K562 (cell line): ENCODE results near the gene HTR6. TPM values are rescaled to one million over a fixed set of nuclear protein-coding genes. Genes with fewer than 3 reads are reported as not detected.

Experiments
- ATAC-seq: fragments of 200-7000 bp; cut with Tn5 transposase; 3 replicates; pipeline ENCODE4 v1.9.1; 2020; ENCODE audit warnings: moderate library complexity
- BruUV-seq: library from RNA; stranded (reverse); fragments of 400-500 nt; replicated peaks from 2 replicates; lab custom pipeline; 2021; lab: Mats Ljungman, UMichigan
- CTCF ChIA-PET: fragments of 300-600 bp; formaldehyde crosslinking; extraction: SDS; loops from one replicate; lab custom pipeline; 2021; ENCODE audit warnings: low intra/inter-chr PET ratio; lab: Yijun Ruan, JAX
- POLR2A ChIA-PET: fragments of 300-600, 350-650 bp; sonication (Branson Sonifier 250); formaldehyde crosslinking; extraction: SDS; loops from one replicate; lab custom pipeline; 2021; ENCODE audit warnings: antibody characterized with exemption, inconsistent platforms; lab: Yijun Ruan, JAX
- DNase-seq, 4 experiments: peaks; one replicate each; pipeline versions ENCODE4 v3.0.0 to v3.0.0-alpha.2; 2011 to 2018; ENCODE audit warnings: low spot score in 3 of 4, mixed read lengths in 3 of 4; ENCODE audit errors: extremely low read depth in 1 of 4
- FAIRE-seq: peaks from 2 replicates; lab custom pipeline; 2011; peaks lifted over from hg19 to GRCh38; lab: Jason Lieb, UNC
- H2AFZ ChIP-seq: 2 replicates; pipeline ENCODE4 v1.6.0; 2011; ENCODE audit warnings: low read depth, low read length, control low read depth, inconsistent platforms
- H3K27ac ChIP-seq: fragments of 200-600 bp; 3 replicates; pipeline ENCODE4 v1.8.0; 2011; ENCODE audit warnings: low read depth, mild to moderate bottlenecking, control low read depth, inconsistent platforms, low read length, moderate library complexity, mixed read lengths; ENCODE audit errors: extremely low read depth
- H3K27me3 ChIP-seq, 2 experiments: fragments of 300-600 bp in 1 of 2; 2 replicates in 1 of 2; 3 replicates in 1 of 2; pipeline versions ENCODE4 v1.6.0 to v1.8.0; 2011; ENCODE audit warnings: inconsistent platforms in 2 of 2, low read length in 2 of 2, mild to moderate bottlenecking in 1 of 2, mixed read lengths in 1 of 2, moderate library complexity in 1 of 2; ENCODE audit not compliant: control insufficient read depth in 2 of 2, insufficient read depth in 2 of 2
- H3K36me3 ChIP-seq: fragments of 300-600 bp; 3 replicates; pipeline ENCODE4 v1.8.0; 2011; ENCODE audit warnings: mild to moderate bottlenecking, low read length, inconsistent platforms; ENCODE audit not compliant: control insufficient read depth, insufficient read depth
- H3K4me1 ChIP-seq, 2 experiments: fragments of 200-600 bp in 1 of 2; replicated peaks in 1 of 2; 2 replicates in 1 of 2; 3 replicates in 1 of 2; pipeline versions ENCODE4 v1.5.1 to v1.8.0; 2011; ENCODE audit warnings: inconsistent platforms in 2 of 2, low read length in 2 of 2, mild to moderate bottlenecking in 1 of 2, mixed read lengths in 1 of 2, moderate library complexity in 1 of 2; ENCODE audit not compliant: control insufficient read depth in 2 of 2, insufficient read depth in 2 of 2
- H3K4me2 ChIP-seq: 2 replicates; pipeline ENCODE4 v1.6.1; 2011; ENCODE audit warnings: low read length, control low read depth, inconsistent platforms, mixed read lengths; ENCODE audit not compliant: insufficient read depth
- H3K4me3 ChIP-seq: fragments of 200-600 bp; sonication (generic), shearing (Covaris generic); 2 replicates; pipeline ENCODE4 v1.5.1; 2016; ENCODE audit warnings: control low read depth, inconsistent platforms
- H3K79me2 ChIP-seq: fragments of 200-600 bp; 3 replicates; pipeline ENCODE4 v1.8.0; 2011; ENCODE audit warnings: low read length, inconsistent platforms; ENCODE audit not compliant: control insufficient read depth, insufficient read depth
- H3K9ac ChIP-seq, 2 experiments: 2 replicates each; pipeline versions ENCODE4 v1.6.0 to v1.6.1; 2011; ENCODE audit warnings: low read depth in 2 of 2, low read length in 2 of 2, control low read depth in 1 of 2, inconsistent platforms in 1 of 2, mild to moderate bottlenecking in 1 of 2, mixed read lengths in 1 of 2; ENCODE audit not compliant: insufficient read depth in 1 of 2
- H3K9me1 ChIP-seq: one replicate; pipeline ENCODE4 v1.6.0; 2011; ENCODE audit warnings: inconsistent platforms, mild to moderate bottlenecking, low read length, moderate library complexity; ENCODE audit not compliant: control insufficient read depth, insufficient read depth
- H3K9me3 ChIP-seq: replicated peaks from 2 replicates; pipeline ENCODE4 v1.5.1; 2011; ENCODE audit warnings: low read depth, low read length, inconsistent platforms; ENCODE audit not compliant: control insufficient read depth, insufficient read depth
- H4K20me1 ChIP-seq: replicated peaks from 2 replicates; pipeline ENCODE4 v1.6.1; 2011; ENCODE audit warnings: low read length, inconsistent platforms, mixed read lengths; ENCODE audit not compliant: control insufficient read depth, insufficient read depth
- HNRNPLL ChIP-seq: fragments of 200-400 bp; formaldehyde crosslinking; IDR thresholded peaks from 2 replicates; pipeline ENCODE4 v1.6.1; 2017; ENCODE audit warnings: low read length, low read depth, mild to moderate bottlenecking; ENCODE audit not compliant: poor library complexity, severe bottlenecking
- MCM3 ChIP-seq: fragments of 450-650 bp; IDR thresholded peaks from 2 replicates; pipeline ENCODE4 v1.6.1; 2016
- NBN ChIP-seq: fragments of 450-650 bp; IDR thresholded peaks from 2 replicates; pipeline ENCODE4 v1.6.1; 2016; ENCODE audit warnings: low read depth, mild to moderate bottlenecking
- ZNF717 ChIP-seq: fragments of 250-450 bp; sonication (Bioruptor Pico); IDR thresholded peaks from 2 replicates; pipeline ENCODE4 v1.5.0; 2021
- WGBS: fragments of 100-300 bp; shearing (Covaris generic); methylation state at CpG from one replicate; pipeline ENCODE4 v1.1.6; 2016; ENCODE audit warnings: low coverage, mixed read lengths; ENCODE audit not compliant: insufficient coverage; ENCODE audit errors: missing lambda C conversion rate; 5-methylcytosine and 5-hydroxymethylcytosine counted together
- in situ Hi-C: fragments of 300-500 bp; cut with MboI; formaldehyde crosslinking; loops from 4 replicates; pipeline ENCODE4 v1.15.0; 2018; ENCODE audit warnings: inconsistent platforms, mixed read lengths
- intact Hi-C: fragments of 100-400 bp; cut with micrococcal nuclease; formaldehyde crosslinking; loops from 2 replicates; pipeline ENCODE4 v1.14.2; 2022
- polyA plus RNA-seq, 8 experiments: library from polyadenylated mRNA; depleted of rRNA in 4 of 8; stranded (reverse) in 5 of 8; unstranded in 3 of 8; fragments of >200 nt; fragmentation: Nextera tagmentation in 2 of 8; fragmentation: Illumina TruSeq in 1 of 8; extraction: Ambion mirVana in 2 of 8; extraction: Trizol in 1 of 8; gene quantifications; 2 replicates each; pipeline versions ENCODE4 v1.2.1 to v1.2.3, GENCODE V29; 2011 to 2014; ENCODE audit warnings: inconsistent platforms in 1 of 8, missing spikeins in 1 of 8
- total RNA-seq, 7 experiments: library from RNA; depleted of rRNA in 6 of 7; stranded (reverse); fragments of >200 nt in 6 of 7; fragmentation: Illumina TruSeq in 2 of 7; extraction: Trizol in 2 of 7; gene quantifications; 2 replicates each; pipeline versions ENCODE4 v1.2.1 to v1.2.3, GENCODE V29; 2011 to 2021; ENCODE audit warnings: low replicate concordance in 1 of 7
- TF ChIP-seq, protein P1 (sequence below), 3 experiments: IDR thresholded peaks in 2 of 3; conservative IDR thresholded peaks in 1 of 3; 2 replicates each; pipeline ENCODE4 v1.5.1; 2011 to 2012; ENCODE audit warnings: low read length in 3 of 3, mild to moderate bottlenecking in 3 of 3, control low read depth in 2 of 3, improper control_type of control experiment in 1 of 3, inconsistent platforms in 1 of 3, low read depth in 1 of 3, mixed read lengths in 1 of 3, moderate library complexity in 1 of 3; ENCODE audit not compliant: insufficient read depth in 2 of 3

HTR6 gene
- total and polyA plus RNA-seq, 9 of the 15 experiments (the other 6 are each of a cell fraction or from before 2014, with no cell fraction given) = not detected

DNA sequence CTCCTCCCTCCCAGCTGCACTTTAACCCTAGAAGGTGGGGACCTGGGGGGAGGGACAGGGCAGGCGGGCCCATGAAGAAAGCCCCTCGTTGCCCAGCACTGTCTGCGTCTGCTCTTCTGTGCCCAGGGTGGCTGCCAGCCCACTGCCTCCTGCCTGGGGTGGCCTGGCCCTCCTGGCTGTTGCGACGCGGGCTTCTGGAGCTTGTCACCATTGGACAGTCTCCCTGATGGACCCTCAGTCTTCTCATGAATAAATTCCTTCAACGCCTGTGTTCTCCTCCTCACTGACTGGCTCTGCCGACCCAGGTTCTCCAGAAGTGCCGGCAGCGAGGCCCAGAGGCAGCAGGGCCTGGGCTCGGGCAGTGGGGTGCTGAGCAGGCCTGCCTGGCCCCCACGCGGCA lies 6.5 kb upstream of the HTR6 start:
- Histone ChIP-seq H3K36me3 (no peaks in the 10 kb centered on the region), H3K27ac (no peak overlapping the region), H3K9me1 (no peaks in the 10 kb centered on the region), H3K9ac (no peak overlapping the region), H3K9me3 (no peaks in the 10 kb centered on the region), H3K4me2 (no peak overlapping the region), H3K4me3 (no peak overlapping the region), H2AFZ (no peak overlapping the region), H3K79me2 (no peaks in the 10 kb centered on the region), H4K20me1 (no peaks in the 10 kb centered on the region; the same call in 1 of the 2 replicates), H3K27me3 (peaks cover 3 to 37% of the 10 kb centered on the region in 2 experiments; a peak in 4 of 5 replicates), H3K4me1 (peaks cover 2 to 13% of the 10 kb centered on the region in 2 experiments; a peak in 3 of 5 replicates)
- TF ChIP-seq, protein P1, sequence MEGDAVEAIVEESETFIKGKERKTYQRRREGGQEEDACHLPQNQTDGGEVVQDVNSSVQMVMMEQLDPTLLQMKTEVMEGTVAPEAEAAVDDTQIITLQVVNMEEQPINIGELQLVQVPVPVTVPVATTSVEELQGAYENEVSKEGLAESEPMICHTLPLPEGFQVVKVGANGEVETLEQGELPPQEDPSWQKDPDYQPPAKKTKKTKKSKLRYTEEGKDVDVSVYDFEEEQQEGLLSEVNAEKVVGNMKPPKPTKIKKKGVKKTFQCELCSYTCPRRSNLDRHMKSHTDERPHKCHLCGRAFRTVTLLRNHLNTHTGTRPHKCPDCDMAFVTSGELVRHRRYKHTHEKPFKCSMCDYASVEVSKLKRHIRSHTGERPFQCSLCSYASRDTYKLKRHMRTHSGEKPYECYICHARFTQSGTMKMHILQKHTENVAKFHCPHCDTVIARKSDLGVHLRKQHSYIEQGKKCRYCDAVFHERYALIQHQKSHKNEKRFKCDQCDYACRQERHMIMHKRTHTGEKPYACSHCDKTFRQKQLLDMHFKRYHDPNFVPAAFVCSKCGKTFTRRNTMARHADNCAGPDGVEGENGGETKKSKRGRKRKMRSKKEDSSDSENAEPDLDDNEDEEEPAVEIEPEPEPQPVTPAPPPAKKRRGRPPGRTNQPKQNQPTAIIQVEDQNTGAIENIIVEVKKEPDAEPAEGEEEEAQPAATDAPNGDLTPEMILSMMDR (IDR thresholded peaks at IDR 0.05 in 2 of 3, conservative IDR thresholded peaks at IDR 0.05 in 1 of 3; ENCODE audit: insufficient read depth in 2 of 3, low read depth in 1 of 3, low read length in 3 of 3) = no peak
- TF ChIP-seq NBN (no peak), MCM3 (no peak), ZNF717 (CRISPR knock-in tag) (no peak), HNRNPLL (no peak)
- 39% methylated on average over 13 of the region's 13 CpGs for WGBS
- DNase-seq = no peak
- POLR2A ChIA-PET = interaction anchor here (0.6 kb wide), 1 partner anchor 438 kb away, joined by 3 read pairs; no protein-coding TSS in a partner anchor
- in situ Hi-C loops (loop anchor here (10.0 to 25.0 kb wide), 5 partner anchors 413 to 1046 kb away; no protein-coding TSS in a partner anchor), intact Hi-C loops (loop anchor here (10.0 kb wide), 2 partner anchors 473 to 753 kb away; partner anchors contain the start of gene ALDH4A1)
- BruUV-seq = no TSS peak
- no peak for FAIRE-seq
- ATAC-seq = no peak
- CTCF ChIA-PET = no interaction called here
